ENCODE data around the gene FMNL1. TPM values are rescaled to one million over a fixed set of nuclear protein-coding genes. Genes with fewer than 3 reads are reported as not detected.

The FMNL1 gene
- total RNA-seq, 1 donor from 2014 or later: 3.4 TPM

DNA sequence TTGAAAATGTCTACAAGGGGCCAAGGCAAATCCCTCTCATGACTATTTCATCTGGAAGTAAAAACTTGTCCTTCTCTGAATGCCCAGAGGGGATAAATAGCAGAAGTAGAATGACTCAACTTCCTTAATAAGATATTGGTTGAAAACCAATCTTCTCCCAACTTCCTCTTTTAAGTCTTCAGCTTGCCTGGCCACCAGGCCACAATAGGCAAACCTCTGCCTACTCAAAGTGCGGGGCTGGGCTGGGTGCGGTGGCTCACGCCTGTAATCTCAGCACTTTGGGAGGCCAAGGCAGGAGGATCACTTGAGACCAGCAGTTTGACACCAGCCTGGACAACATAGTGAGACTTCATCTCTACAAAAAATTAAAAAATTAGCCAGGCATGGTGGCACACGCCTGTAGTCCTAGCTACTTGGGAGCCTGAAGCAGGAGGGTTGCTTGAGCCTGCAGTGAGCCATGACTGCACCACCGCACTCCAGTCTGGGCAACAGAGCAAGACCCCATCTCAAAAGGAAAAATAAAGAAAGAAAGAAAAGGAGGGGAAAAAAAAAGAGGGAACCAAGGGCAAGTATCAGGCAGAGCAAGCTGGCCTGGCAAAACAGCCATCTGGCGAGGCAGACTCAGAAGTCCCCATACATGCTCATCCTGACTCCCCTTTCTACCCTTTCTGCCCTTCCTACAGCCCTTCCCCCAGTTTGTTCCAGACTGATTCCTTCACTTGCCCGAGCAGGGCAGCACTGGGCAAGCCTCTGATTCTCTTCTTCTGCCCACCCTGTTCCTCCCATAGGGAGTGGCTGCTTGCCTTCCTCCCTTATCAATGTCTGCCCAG is 74.5 kb downstream of the FMNL1 start:
- DNase-seq (ENCODE audit: low spot score) (no peak), ATAC-seq (no peak)

GRCh38 chr17:45296833-45297124 is 75.1 kb downstream of the FMNL1 start:
- DNase-seq (ENCODE audit: low spot score) (no peak), ATAC-seq (no peak)

Other genes with a start within 250 kb of the FMNL1 start
- 19.3 TPM for gene DCAKD, start 170.3 kb upstream of the FMNL1 start, total RNA-seq
- gene NMT1, start 160.6 kb upstream of the FMNL1 start, total RNA-seq: 77.0 TPM
- gene PLCD3, start 89.4 kb upstream of the FMNL1 start, total RNA-seq: 3.4 TPM
- 90.3 TPM for gene ACBD4, start 86.2 kb upstream of the FMNL1 start, total RNA-seq
- 29.3 TPM for gene HEXIM1, start 73.4 kb upstream of the FMNL1 start, total RNA-seq
- 14.2 TPM for gene HEXIM2, start 60.0 kb upstream of the FMNL1 start, total RNA-seq
- gene SPATA32, start 40.2 kb downstream of the FMNL1 start, total RNA-seq: not detected
- 6.9 TPM for gene MAP3K14, start 95.1 kb downstream of the FMNL1 start, total RNA-seq
- 6.5 TPM for gene ARHGAP27, start 211.0 kb downstream of the FMNL1 start, total RNA-seq